Panc1 (cell line): ENCODE measurements around the gene TNFRSF18. TPM values are rescaled to one million over a fixed set of nuclear protein-coding genes. Genes with fewer than 3 reads are reported as not detected.

ENCODE experiments used
- ATAC-seq: fragments of 200-7000 bp; cut with Tn5 transposase; 2 replicates; pipeline ENCODE4 v1.9.1; 2020; ENCODE audit warnings: mild to moderate bottlenecking, moderate library complexity
- BruUV-seq: library from RNA; stranded (reverse); fragments of 400-500 nt; replicated peaks from 2 replicates; lab custom pipeline; 2021; lab: Mats Ljungman, UMichigan
- CTCF ChIA-PET: fragments of 300-600 bp; sonication (Branson Sonifier 250); formaldehyde crosslinking; loops from one replicate; lab custom pipeline; 2022; ENCODE audit warnings: antibody characterized with exemption; lab: Charles Lee
- POLR2A ChIA-PET: fragments of 300-600 bp; sonication (Branson Sonifier 250); formaldehyde crosslinking; loops from one replicate; lab custom pipeline; 2022; ENCODE audit warnings: antibody characterized with exemption; lab: Charles Lee
- DNase-seq: peaks from one replicate; pipeline ENCODE4 v3.0.0-alpha.2; 2010; ENCODE audit warnings: low read depth, low spot score
- H3K27ac ChIP-seq: 2 replicates; pipeline ENCODE4 v1.5.1; 2011; ENCODE audit warnings: mild to moderate bottlenecking, low read length, inconsistent platforms
- H3K27me3 ChIP-seq: fragments of 200-500 bp; sonication (Bioruptor generic); 2 replicates; pipeline ENCODE4 v1.6.0; 2014; ENCODE audit warnings: low read length, inconsistent platforms; ENCODE audit not compliant: control insufficient read depth, insufficient read depth
- H3K36me3 ChIP-seq: fragments of 200-500 bp; sonication (Bioruptor generic); 2 replicates; pipeline ENCODE4 v1.5.1; 2014; ENCODE audit warnings: inconsistent platforms, mild to moderate bottlenecking, low read length, moderate library complexity; ENCODE audit not compliant: control insufficient read depth, insufficient read depth
- H3K4me1 ChIP-seq: 2 replicates; pipeline ENCODE4 v1.5.1; 2011; ENCODE audit warnings: inconsistent platforms, mild to moderate bottlenecking, low read length, moderate library complexity; ENCODE audit not compliant: control insufficient read depth, insufficient read depth
- H3K4me3 ChIP-seq, 2 experiments: 2 replicates each; pipeline ENCODE4 v1.5.1; 2011 to 2012; ENCODE audit warnings: low read depth in 2 of 2, low read length in 2 of 2, mild to moderate bottlenecking in 2 of 2, inconsistent platforms in 1 of 2, moderate library complexity in 1 of 2
- H3K9me3 ChIP-seq: fragments of 200-500 bp; sonication (Bioruptor generic); 2 replicates; pipeline ENCODE4 v1.5.1; 2014; ENCODE audit warnings: low read depth, mild to moderate bottlenecking, inconsistent platforms, low read length, moderate library complexity; ENCODE audit not compliant: control insufficient read depth, insufficient read depth
- POLR2AphosphoS5 ChIP-seq: IDR thresholded peaks from 2 replicates; pipeline ENCODE4 v1.6.1; 2012; ENCODE audit warnings: mild to moderate bottlenecking, low read depth, low read length, moderate library complexity
- SIN3A ChIP-seq: IDR thresholded peaks from 2 replicates; pipeline ENCODE4 v1.6.1; 2012; ENCODE audit warnings: low read depth, mild to moderate bottlenecking, low read length, moderate library complexity, borderline replicate concordance; ENCODE audit not compliant: insufficient read depth
- TCF7L2 ChIP-seq: IDR thresholded peaks from 2 replicates; pipeline ENCODE4 v1.6.1; 2011; ENCODE audit warnings: mild to moderate bottlenecking, low read depth, low read length, inconsistent platforms
- in situ Hi-C: cut with HindIII; loops from 2 replicates; pipeline ENCODE4 v1.10.0; 2016; ENCODE audit warnings: low sequenced_read_pairs, low pct_unique_long_range_greater_than_20kb
- intact Hi-C: fragments of 100-400 bp; cut with micrococcal nuclease; formaldehyde crosslinking; loops from one replicate; pipeline ENCODE4 v1.10.0; 2022; ENCODE audit not compliant: unreplicated experiment
- total RNA-seq: library from RNA; stranded (reverse); gene quantifications from one replicate; pipeline ENCODE4 v1.2.1, GENCODE V29; 2021; ENCODE audit not compliant: unreplicated experiment
- TF ChIP-seq, protein P1 (sequence below): fragments of 450-650 bp; IDR thresholded peaks from 2 replicates; pipeline ENCODE4 v1.5.1; 2017; ENCODE audit warnings: mild to moderate bottlenecking
- TF ChIP-seq, protein P2 (sequence below), 2 experiments: IDR thresholded peaks; 2 replicates each; pipeline ENCODE4 v1.6.1; 2011 to 2012; ENCODE audit warnings: low read depth in 2 of 2, control low read depth in 1 of 2, low read length in 1 of 2, mild to moderate bottlenecking in 1 of 2, moderate library complexity in 1 of 2; ENCODE audit not compliant: insufficient read depth in 1 of 2

The TNFRSF18 gene
- total RNA-seq, 1 experiment from 2014 or later, result 4.3 TPM

DNA sequence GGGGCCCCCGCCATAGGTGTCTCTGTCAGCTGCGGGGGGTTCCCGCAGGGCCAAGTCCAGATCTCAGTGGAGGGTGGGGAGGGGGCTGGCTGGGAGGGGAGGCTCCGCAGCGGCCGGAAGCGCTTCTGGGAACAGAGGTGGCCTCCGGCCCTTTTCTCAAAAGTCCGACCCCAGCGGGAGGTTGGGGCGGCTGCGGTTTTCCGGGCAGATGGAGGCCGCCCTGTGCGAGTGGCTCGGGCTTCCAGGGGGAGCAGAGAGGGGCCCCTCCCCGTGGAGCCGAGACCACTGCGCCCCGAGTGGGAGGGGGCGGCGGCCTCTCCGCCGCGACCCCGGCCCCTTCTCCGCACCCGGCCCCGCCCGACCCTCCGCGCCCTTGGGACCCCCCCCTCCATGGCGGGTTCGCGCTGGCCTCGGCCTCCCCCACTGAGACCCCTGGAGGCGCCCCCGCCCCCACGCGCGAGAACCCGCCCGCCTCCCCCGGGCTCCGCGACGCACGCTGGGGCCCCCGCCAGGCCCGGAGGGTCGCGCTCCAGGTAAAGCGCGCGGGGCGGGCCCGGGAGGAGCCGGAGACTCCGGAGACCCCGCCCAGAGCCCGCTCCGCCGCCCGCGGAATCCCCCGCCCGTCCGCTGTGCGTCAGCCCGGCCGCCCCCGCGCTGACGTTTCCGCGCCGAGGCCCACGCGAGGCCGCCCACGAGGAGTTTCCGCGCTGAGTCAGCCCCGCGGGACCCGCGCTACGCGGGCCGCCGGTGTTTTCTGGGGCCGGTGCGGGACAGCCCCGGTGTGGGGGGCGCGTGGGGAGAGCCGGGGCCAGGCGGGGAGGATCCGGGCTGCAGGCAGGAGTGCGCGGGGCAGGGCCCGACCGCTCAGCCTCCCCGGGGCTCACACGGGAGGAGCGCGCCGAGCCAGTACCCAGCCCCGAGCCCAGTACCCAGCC lies 5.2 kb downstream of the TNFRSF18 start:
- DNase-seq (no peak), ATAC-seq (peak; percentile 70)
- TF ChIP-seq, protein P1, sequence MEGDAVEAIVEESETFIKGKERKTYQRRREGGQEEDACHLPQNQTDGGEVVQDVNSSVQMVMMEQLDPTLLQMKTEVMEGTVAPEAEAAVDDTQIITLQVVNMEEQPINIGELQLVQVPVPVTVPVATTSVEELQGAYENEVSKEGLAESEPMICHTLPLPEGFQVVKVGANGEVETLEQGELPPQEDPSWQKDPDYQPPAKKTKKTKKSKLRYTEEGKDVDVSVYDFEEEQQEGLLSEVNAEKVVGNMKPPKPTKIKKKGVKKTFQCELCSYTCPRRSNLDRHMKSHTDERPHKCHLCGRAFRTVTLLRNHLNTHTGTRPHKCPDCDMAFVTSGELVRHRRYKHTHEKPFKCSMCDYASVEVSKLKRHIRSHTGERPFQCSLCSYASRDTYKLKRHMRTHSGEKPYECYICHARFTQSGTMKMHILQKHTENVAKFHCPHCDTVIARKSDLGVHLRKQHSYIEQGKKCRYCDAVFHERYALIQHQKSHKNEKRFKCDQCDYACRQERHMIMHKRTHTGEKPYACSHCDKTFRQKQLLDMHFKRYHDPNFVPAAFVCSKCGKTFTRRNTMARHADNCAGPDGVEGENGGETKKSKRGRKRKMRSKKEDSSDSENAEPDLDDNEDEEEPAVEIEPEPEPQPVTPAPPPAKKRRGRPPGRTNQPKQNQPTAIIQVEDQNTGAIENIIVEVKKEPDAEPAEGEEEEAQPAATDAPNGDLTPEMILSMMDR, result no peak
- TF ChIP-seq TCF7L2, result no peak
- CTCF ChIA-PET, result no interaction called here
- POLR2A ChIA-PET, result no interaction called here
- Histone ChIP-seq H3K4me3 (peak overlapping the region; percentile 37 to 43), H3K9me3 (no peaks in the 10 kb centered on the region), H3K27ac (no peak overlapping the region), H3K4me1 (no peaks in the 10 kb centered on the region), H3K27me3 (no peaks in the 10 kb centered on the region), H3K36me3 (no peaks in the 10 kb centered on the region)
- in situ Hi-C loops, result no loop called here
- BruUV-seq, result no TSS peak
- intact Hi-C loops, result no loop called here

DNA sequence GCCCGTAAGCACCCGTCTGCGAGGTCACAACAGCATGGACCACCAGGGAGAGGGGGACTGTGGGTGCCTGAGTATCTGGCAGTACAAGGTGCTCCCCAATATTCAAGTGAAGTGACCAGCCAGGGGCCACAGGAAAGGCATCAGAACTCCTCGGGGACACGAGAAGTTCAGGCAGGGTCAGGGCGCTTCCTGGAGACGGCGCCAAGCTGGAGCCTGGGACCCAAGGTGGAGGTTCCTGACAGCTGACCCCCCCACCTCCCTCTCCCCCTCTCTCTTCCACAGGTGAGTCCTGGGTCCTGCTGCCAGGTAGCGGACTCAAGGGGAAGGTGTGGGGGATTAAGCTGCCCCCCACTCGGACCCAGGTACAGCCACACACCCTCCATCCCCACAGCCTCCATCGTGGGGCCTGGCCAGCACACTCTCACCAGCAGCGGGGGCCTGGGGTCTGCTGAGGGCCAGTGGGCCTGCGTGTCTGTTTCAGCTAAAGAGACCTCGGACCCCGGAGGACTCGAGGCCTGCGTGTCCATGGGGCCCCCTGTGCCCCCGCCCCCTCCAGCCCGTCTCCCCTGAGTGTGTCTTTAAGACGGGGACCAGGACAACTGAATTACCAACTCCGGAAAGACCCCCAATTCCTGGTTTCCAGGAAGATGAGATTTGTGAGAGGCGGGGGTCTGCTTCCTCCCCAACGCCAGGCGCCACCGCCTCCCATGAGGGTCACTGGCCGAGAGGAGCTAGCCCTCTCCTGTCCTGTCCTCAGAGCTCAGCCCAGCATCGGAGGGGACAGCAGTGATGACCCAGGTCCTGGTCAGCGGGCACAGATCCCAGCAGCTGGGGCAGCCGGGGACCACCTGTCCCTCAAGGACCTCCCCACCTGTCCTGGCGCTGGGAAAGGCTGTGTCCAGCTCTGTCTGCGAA lies 6.2 kb downstream of the TNFRSF18 start:
- Histone ChIP-seq H3K27ac (no peak overlapping the region), H3K4me3 (no peak overlapping the region), H3K27me3 (no peaks in the 10 kb centered on the region), H3K4me1 (no peaks in the 10 kb centered on the region), H3K36me3 (no peaks in the 10 kb centered on the region), H3K9me3 (no peaks in the 10 kb centered on the region)
- TF ChIP-seq SIN3A, result no peak
- DNase-seq (no peak), ATAC-seq (no peak)
- CTCF ChIA-PET, result no interaction called here
- in situ Hi-C loops, result no loop called here
- intact Hi-C loops, result no loop called here
- POLR2A ChIA-PET, result no interaction called here
- BruUV-seq, result no TSS peak

DNA sequence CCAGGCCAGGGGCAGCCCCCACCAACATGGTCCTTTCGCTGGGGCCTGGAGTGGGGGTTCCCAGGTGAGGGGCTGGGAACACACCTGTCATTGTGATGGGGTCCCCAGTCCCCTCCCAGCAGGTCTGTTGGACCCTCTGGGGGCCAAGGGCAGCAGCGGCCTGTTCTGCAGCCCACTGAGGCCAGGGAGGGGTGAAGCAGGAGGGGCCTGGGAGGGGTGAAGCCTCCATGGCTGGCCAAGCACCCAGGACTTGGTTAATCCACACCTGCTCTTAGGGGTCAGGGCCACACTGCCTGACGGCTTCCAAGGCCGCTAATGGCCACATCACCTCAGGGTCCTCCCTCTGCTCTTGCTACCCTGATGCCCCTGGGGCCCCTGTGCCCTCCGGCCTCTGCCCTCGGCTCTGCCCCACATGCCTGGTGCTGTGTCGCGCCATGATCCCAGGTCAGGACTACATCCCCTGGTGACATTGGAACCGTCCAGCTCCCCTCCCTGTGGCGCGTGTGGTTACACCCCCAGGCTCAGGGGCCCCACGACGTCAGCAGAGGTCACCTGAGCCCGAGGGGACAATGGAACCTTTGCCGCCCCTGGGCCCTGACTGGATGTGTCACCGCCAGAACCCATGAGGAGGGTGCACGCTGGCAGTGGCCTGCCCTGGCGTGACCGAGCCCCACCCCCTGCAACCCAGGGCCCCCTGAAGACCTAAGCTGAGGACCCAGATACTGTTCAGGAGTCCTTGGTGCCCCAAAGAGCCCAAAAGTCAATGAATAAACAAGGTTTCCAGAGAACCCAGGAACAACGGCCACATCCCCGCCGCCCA lies 7.0 kb downstream of the TNFRSF18 start:
- DNase-seq (no peak), ATAC-seq (peak; percentile 11; the same call in 1 of the 2 replicates)
- POLR2A ChIA-PET, result no interaction called here
- no peak overlapping the region for H3K4me3 ChIP-seq
- no peaks in the 10 kb centered on the region for H3K4me1 ChIP-seq
- BruUV-seq, result no TSS peak
- H3K36me3 ChIP-seq, result no peaks in the 10 kb centered on the region
- no peaks in the 10 kb centered on the region for H3K27me3 ChIP-seq
- TF ChIP-seq, protein P2, sequence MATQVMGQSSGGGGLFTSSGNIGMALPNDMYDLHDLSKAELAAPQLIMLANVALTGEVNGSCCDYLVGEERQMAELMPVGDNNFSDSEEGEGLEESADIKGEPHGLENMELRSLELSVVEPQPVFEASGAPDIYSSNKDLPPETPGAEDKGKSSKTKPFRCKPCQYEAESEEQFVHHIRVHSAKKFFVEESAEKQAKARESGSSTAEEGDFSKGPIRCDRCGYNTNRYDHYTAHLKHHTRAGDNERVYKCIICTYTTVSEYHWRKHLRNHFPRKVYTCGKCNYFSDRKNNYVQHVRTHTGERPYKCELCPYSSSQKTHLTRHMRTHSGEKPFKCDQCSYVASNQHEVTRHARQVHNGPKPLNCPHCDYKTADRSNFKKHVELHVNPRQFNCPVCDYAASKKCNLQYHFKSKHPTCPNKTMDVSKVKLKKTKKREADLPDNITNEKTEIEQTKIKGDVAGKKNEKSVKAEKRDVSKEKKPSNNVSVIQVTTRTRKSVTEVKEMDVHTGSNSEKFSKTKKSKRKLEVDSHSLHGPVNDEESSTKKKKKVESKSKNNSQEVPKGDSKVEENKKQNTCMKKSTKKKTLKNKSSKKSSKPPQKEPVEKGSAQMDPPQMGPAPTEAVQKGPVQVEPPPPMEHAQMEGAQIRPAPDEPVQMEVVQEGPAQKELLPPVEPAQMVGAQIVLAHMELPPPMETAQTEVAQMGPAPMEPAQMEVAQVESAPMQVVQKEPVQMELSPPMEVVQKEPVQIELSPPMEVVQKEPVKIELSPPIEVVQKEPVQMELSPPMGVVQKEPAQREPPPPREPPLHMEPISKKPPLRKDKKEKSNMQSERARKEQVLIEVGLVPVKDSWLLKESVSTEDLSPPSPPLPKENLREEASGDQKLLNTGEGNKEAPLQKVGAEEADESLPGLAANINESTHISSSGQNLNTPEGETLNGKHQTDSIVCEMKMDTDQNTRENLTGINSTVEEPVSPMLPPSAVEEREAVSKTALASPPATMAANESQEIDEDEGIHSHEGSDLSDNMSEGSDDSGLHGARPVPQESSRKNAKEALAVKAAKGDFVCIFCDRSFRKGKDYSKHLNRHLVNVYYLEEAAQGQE (IDR thresholded peaks at IDR 0.05; ENCODE audit: insufficient read depth in 1 of 2, low read depth in 2 of 2, low read length in 1 of 2), result no peak
- TF ChIP-seq TCF7L2 (no peak), SIN3A (no peak), POLR2AphosphoS5 (no peak)
- TF ChIP-seq, protein P1, result no peak
- no peak overlapping the region for H3K27ac ChIP-seq
- intact Hi-C loops, result no loop called here
- in situ Hi-C loops, result no loop called here
- H3K9me3 ChIP-seq, result no peaks in the 10 kb centered on the region
- CTCF ChIA-PET, result no interaction called here
